HCT116 (cell line): Measurements from ENCODE around the gene NLRP12.

Source experiments
- CBX3 ChIP-seq: IDR thresholded peaks from 2 replicates; pipeline ENCODE4 v1.6.1; 2012; ENCODE audit warnings: low read depth
- CEBPB ChIP-seq: IDR thresholded peaks from 2 replicates; pipeline ENCODE4 v1.6.1; 2012; ENCODE audit warnings: low read depth
- EGR1 ChIP-seq: IDR thresholded peaks from 2 replicates; pipeline ENCODE4 v1.6.1; 2012; ENCODE audit warnings: low read depth
- ELF1 ChIP-seq: IDR thresholded peaks from 2 replicates; pipeline ENCODE4 v1.6.1; 2012; ENCODE audit warnings: low read depth, borderline replicate concordance
- FOSL1 ChIP-seq: IDR thresholded peaks from 2 replicates; pipeline ENCODE4 v1.6.1; 2012; ENCODE audit warnings: low read depth
- POLR2A ChIP-seq: IDR thresholded peaks from 2 replicates; pipeline ENCODE4 v1.7.0; 2011; ENCODE audit warnings: borderline replicate concordance; ENCODE audit not compliant: insufficient read depth, insufficient read length; ENCODE audit errors: extremely low read depth
- POLR2AphosphoS5 ChIP-seq: IDR thresholded peaks from 2 replicates; pipeline ENCODE4 v1.6.1; 2011; ENCODE audit warnings: mild to moderate bottlenecking, low read depth, low read length, moderate library complexity
- TCF7L2 ChIP-seq: IDR thresholded peaks from 2 replicates; pipeline ENCODE4 v1.7.0; 2011; ENCODE audit warnings: borderline replicate concordance, inconsistent platforms; ENCODE audit not compliant: insufficient read depth, insufficient read length; ENCODE audit errors: extremely low read depth
- TF ChIP-seq, protein P1 (sequence below), 3 experiments: fragments of 200-600 bp in 1 of 3; sonication (generic) in 1 of 3; IDR thresholded peaks in 2 of 3; conservative IDR thresholded peaks in 1 of 3; 2 replicates each; pipeline ENCODE4 v1.5.1; 2012 to 2017; ENCODE audit warnings: low read depth in 2 of 3, low read length in 2 of 3, antibody characterized with exemption in 1 of 3, borderline replicate concordance in 1 of 3, control low read depth in 1 of 3, mild to moderate bottlenecking in 1 of 3, mixed read lengths in 1 of 3, mixed run types in 1 of 3, moderate library complexity in 1 of 3; ENCODE audit not compliant: insufficient read depth in 1 of 3

DNA sequence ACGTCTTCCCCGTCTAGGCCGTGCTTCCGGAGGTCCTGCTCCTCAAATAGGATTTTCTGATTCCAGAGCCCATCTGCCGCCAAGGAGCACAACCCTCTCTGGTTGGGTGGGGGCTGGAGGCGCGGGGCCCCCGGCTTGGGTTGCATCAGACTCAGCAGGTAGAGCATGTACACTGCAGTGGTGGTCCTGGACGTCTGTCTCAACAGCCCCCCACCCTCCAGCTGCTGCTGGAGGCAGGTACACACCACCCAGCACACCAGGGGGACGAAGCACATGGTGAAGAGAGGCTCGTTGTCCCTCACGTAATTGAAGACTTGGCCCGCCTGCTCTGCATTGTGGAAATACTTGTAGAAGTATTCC, 13.9 kb downstream of the NLRP12 start:
- no peak for TF ChIP-seq TCF7L2
- TF ChIP-seq, protein P1, sequence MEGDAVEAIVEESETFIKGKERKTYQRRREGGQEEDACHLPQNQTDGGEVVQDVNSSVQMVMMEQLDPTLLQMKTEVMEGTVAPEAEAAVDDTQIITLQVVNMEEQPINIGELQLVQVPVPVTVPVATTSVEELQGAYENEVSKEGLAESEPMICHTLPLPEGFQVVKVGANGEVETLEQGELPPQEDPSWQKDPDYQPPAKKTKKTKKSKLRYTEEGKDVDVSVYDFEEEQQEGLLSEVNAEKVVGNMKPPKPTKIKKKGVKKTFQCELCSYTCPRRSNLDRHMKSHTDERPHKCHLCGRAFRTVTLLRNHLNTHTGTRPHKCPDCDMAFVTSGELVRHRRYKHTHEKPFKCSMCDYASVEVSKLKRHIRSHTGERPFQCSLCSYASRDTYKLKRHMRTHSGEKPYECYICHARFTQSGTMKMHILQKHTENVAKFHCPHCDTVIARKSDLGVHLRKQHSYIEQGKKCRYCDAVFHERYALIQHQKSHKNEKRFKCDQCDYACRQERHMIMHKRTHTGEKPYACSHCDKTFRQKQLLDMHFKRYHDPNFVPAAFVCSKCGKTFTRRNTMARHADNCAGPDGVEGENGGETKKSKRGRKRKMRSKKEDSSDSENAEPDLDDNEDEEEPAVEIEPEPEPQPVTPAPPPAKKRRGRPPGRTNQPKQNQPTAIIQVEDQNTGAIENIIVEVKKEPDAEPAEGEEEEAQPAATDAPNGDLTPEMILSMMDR (IDR thresholded peaks at IDR 0.05 in 2 of 3, conservative IDR thresholded peaks at IDR 0.05 in 1 of 3; ENCODE audit: borderline replicate concordance in 1 of 3, insufficient read depth in 1 of 3, low read depth in 2 of 3, low read length in 2 of 3), result no peak
- no peak for TF ChIP-seq EGR1
- no peak for TF ChIP-seq POLR2A
- TF ChIP-seq ELF1, result no peak
- no peak for TF ChIP-seq CBX3
- TF ChIP-seq FOSL1, result no peak
- no peak for TF ChIP-seq POLR2AphosphoS5
- TF ChIP-seq CEBPB, result no peak
